Activated naive CD4-positive, alpha-beta T cell treated with anti-CD3 and anti-CD28 coated beads, Interleukin-2, amount 50 U/mL, for 16 hours (primary cell): ENCODE results near the gene TOE1.
A peak's percentile ranks its signal among the peaks of the same experiment; 100 is the strongest.

Experiments used
- DNase-seq: peaks from one replicate; pipeline ENCODE4 v3.0.0-alpha.2; 2020

Gene TOE1

DNA sequence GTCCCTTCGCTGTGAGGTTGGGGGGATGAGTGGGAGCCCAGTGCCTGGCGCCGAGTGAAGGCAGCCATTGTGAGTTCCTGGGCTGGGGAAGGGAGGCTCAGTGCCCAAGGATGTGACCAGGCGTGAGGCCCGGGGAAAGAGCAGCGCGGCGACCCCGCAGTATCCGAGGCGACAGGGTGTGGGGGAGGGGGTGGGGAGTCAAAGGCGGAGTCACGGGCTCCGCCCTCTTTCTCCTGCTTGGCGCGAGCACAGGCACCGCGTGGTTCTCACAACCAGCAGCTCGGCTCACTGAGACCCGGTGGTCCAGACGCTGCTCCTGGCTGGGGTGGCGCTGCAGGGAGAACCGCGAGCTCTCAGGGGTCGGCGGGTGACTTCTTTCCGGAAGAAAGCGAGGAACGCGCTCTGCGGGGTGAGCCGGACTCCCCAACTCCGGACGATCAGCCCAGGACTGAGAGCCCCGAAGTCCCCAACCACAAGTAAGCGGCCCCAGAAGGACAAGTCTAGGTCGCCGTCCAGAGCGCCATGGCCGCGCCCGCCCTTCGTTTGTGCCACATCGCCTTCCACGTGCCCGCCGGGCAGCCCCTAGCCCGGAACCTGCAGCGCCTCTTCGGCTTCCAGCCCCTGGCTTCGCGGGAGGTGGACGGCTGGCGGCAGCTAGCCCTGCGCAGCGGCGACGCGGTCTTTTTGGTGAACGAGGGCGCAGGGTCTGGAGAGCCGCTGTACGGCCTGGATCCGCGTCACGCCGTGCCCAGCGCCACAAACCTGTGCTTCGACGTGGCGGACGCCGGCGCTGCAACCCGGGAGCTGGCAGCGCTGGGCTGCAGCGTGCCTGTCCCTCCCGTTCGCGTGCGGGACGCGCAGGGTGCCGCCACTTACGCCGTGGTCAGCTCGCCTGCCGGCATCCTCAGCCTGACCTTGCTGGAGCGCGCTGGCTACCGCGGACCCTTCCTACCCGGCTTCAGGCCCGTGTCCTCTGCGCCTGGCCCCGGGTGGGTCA is 13.0 kb upstream of the TOE1 start, which contains the start of gene HPDL:
HPDL (plus strand) TSS at position 269 of the 997 bp plus-strand sequence; CDS start at position 523, 254 bp downstream.
- peak; percentile 78 for DNase-seq

DNA sequence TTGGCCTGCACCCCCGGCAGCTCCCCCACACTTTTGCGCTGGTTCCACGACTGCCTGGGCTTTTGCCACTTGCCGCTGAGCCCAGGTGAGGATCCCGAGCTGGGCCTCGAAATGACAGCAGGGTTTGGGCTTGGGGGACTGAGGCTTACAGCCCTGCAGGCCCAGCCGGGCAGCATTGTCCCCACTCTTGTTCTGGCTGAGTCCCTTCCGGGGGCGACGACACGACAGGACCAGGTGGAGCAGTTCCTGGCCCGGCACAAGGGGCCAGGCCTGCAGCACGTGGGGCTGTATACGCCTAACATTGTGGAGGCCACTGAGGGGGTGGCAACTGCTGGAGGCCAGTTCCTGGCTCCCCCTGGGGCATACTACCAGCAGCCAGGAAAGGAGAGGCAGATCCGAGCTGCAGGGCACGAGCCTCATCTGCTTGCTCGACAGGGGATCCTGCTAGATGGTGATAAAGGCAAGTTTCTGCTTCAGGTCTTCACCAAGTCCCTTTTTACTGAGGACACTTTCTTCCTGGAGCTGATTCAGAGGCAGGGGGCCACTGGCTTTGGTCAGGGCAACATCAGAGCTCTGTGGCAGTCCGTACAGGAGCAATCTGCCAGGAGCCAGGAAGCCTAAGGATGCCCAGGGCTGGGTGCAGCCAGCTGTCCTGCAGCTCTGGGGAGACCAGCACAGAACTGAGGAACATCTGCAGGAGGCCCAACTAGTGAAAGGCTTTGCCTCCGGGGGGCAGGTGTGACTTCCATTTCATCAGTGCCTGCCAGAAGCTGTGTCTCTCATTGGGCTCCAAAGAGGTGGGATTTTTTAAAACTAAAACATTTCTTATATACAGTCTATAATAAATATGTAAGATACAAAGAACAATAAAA is 12.1 kb upstream of the TOE1 start:
- no peak for DNase-seq

DNA sequence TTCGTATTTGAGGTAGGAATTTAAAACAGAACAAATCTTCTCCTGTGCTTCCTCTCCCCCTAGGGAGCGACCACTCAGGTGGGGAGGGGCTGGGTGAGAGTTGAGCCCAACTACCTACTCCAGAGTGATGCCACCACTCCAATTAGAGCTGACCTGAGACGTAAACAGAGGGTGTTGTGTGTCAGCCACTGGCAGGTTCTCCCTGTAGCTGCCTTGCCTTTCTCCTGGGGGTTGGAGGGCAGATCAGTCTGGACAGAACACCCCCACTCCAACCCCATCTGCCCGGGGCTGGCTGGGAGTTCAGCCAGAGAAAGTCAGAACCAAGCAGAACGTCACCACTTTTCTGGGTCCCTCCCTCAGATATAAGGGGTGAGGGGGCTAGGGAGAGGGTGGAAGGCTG is 11.3 kb upstream of the TOE1 start:
- DNase-seq, result no peak

DNA sequence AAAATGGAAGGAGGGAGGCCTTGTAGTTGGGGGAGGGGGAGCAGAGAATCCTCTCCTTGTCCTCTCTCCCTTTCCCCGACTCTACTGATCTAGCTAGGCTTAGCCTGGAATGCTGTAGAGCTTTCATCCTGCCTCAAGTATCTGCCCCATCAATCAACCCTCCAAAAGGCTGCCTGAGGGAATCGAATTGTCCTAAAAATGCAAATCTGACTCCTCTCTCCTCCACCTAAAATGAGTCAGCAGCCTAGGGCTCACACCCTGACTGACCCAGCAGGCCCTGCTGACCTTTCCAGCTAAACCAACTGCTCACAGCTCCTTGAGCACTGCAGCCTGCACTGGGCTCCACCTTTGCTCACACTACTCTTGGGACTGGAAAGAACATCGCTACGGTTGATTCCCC is 10.5 kb upstream of the TOE1 start:
- DNase-seq, result no peak

DNA sequence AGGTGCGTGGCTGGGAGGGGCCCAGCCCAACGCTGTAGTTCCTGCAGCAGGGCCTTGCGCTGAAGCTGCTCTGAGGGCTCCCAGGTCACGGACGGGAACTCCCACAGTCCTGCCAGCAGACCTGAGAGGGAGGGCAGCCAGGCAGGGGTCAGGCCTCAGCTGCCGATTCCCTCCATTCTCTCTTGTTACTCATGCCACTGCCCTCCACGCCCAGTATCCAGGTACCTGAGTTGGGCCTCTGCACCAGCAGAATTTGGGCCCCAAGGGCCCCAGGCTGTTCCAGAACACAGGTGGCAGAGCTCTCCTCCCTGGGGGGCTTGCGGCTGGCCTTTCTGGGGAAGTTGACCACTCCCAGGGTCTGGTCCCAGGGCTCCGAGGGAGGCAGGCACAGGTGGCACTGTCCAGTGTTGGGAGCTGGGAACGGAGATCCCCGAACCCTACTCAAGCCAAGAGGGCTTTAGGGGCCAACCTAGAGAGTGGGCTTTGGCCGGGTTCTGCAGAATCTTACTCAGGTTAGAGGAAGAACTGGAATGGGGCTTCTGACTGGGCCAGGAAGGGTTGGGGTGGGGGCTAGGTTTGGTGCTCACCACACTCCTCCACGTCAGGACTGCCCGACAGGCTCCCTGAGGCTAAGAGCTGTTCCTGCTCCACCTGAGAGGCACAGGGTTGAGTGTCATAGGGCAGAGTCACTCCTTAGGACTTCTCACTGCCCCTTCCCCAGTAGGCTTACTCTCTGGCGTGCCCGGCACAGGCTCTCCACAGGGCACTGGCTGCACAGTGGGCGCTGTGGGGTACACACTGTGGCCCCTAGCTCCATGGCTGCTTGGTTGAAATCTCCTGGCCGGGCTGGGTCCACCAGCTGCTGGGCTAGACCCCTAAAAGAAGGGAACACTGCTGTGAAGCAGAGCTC is 8.3 kb upstream of the TOE1 start:
- DNase-seq, result no peak

DNA sequence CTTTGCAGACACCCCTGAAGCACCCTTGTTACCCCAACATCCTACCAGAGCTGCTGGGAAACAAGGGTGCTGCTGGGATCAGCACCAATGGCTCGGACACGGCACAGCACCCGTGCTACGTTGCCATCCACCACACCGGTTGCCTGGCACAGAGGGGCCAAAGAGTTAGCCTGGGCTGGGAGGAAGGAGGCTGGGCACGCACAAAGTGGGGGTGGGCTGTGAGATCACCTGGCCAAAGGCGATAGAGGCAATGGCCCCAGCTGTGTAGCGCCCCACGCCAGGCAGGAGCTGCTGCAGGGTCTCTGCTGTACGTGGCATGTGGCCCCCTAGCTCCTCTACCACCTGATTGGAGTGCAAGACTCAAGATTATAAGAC is 7.6 kb upstream of the TOE1 start:
- DNase-seq, result no peak

DNA sequence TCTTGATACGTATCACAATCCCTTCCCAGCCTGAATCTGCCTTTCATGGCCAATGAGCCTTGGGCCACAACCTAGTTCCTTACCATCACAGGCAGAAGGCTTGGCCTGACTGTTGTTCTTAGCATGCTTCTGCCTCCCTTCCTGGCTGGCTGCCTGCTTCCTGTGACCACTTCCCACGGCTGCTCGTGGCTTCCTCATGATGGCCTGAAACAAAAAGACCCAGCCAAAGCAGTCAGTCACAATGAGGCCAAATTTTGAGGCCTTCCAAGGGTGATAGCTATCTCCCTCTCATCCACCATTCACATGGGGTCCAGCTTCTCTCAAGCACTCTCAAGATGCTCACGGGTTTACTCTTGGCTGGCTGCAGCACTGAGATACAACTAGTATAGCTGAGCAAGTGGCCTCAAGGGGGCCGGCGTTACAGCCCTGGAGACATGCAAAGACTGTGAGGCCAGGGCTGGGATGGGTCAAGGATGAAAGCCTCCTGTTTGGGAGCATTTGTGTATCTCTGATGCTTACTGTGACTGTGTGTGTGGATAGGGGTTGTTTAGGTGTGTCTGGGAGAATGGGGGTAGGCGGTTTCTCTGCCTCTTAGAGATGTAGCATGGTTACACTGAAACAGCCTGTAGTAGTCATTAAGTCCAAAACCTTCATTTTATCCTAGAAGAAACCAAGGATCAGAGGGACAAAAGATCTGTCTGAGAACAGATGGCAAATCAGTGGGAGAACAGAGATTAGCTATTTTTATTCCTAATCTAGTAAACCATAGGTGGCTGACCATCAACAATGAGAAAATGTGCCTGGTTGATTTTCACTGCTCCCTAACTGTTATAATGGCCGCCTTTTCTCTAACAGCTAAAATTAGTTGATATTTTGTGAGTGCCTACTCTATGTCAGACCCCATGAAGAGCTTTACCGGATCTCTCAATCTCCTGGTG is 5.4 kb upstream of the TOE1 start:
- DNase-seq, result no peak

- no peak for DNase-seq
These were observed 4.1 kb upstream of the TOE1 start for GRCh38 chr1:45335855-45336324.

DNA sequence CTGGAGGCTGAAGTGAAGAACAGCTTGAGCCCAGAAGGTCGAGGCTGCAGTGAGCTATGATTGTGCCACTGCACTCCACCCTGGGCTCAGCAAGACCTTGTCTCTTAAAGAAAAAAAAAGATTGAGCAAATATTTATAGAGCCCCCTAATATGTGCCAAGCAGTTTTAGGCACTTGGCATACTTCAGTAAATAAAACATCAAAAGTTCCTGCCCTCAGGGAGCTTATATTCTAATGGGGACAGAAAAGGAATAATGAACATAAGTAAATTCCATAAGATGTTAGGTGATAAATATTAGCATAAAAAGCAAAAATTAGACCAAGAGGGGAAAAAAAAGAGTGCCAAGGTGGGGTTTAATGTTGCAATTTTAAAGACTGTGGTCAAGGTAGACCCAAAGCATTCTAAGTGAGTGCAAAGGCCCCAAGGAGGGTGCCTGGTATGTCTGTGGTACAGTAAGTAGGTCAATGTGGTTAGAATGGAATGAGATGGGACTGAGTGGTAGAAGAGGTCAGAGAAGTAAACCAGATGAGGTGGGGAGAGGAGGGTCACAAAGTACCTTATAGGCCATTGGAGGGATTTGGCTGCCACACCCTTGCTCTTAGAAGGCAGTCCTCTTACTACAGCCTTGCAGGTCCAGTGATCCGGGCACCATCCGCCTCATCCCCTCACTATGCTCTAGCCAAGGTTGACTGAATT is 2.2 kb upstream of the TOE1 start:
- DNase-seq, result no peak

GRCh38 chr1:45340816-45341466 is 971 bp downstream of the TOE1 start:
- no peak for DNase-seq

- no peak for DNase-seq
These were observed 4.5 kb downstream of the TOE1 start for GRCh38 chr1:45344499-45344898.

DNA sequence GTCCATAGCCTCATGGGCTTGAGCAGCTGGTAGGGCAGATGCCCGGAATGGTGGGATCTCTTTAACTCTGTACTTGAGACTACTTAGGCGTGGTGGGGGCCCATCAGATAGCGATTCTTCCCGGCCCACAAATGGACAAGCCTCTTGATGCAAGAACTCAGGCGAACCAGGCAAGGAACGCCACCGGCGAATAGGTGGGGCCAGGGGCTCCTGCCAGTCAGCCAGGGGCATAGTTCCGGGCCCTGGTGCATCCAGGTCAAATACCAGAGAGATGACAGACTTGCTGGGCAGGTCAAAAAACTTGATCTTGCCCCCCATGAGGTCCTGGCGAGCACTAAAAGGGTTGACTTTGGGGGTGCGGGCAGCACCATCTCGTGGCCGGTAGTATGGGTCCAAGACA is 5.0 kb downstream of the TOE1 start:
- no peak for DNase-seq

- no peak for DNase-seq
These were observed 6.5 kb downstream of the TOE1 start for GRCh38 chr1:45346473-45346872.

DNA sequence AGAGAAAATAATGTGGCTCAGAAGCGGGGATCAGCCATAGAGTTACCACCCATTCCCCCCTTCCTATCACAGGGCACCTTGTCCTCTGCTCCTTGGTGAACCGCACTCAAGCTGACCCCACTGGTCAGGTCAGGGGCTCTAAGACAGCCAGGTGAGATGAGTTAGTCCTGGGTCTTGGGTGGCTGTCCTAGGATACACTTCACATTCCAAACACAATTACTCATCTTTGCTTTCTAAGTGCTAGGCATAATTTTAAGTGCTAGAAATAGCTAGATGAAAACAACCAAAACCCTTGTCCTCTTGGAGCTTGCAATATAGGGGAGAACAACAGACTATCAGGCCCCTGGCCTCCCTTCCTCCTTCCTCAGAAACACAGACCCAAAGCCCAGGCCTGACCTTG is 8.1 kb downstream of the TOE1 start:
- no peak for DNase-seq

GRCh38 chr1:45348609-45348965 is 8.6 kb downstream of the TOE1 start:
- no peak for DNase-seq

DNA sequence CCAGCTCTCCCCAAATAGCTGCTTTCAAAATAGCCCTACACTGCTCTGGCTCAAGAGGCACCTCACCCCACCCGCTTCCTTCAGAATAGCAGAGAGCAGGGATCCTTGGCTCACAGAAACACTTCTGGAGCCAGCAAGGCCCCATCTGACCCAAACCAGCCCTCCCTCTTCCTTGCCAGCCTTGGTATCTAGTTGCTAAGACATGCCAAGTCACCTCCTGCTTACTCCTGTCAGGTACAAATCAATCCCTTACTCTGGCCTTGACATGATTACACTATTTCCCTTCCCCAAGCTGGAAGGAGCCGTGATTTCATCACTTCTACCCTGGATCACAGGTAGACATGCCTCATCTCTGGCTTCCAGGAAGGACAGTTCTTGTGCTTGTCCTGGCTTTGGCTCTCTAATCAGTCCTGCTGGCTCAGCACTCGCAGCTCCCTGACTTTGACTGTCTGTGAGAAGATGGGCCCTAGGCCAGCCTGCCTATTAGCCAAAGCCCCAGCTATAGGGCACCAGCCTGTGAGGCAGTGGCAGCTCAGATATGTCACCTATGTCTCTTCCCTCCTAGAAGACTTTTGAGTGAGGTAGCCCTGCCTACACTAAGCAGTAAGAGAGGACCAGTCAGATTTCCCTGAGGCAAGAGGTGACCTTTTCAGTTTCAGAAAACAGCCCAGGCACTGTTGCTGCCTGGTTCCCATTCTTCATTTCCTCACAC is 9.2 kb downstream of the TOE1 start:
- DNase-seq, result no peak

DNA sequence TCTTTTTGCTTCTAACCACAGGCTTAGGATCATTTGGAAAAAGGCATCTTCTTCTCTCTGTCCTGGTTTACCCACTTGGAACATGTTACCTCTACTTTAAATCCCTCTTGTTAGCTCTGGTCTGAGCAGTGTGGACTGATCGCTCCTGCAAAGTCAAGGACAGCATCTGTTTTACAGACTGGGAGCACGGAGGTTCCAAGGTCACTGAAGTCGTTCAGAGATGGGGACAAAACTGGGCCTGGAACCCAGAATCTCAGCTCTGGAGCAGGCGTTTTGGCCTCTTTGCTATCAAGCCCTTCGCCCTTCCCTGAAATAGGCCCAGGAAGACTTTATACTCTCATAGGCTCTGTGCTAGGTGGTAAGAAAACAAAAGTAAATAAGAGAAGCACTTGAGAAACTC is 11.5 kb downstream of the TOE1 start:
- DNase-seq, result no peak

DNA sequence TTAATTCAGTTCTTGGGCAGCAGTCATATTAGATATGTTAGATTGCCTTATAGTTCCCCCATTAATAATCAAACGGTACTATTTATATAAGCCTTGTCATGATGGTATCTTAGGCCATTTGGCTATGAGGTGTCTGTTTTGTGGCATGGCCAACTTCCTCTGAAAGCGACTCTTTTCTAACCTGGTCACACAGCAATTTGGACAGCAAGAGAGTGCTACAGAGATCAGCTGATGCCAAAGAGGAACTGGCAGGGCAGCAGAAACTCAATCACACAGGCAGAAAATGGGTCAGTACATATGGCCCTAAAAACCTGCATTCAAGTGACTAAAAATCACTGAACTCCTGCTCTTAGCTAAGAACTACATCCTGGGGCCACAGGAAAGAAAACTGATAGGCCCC is 13.7 kb downstream of the TOE1 start:
- no peak for DNase-seq

DNA sequence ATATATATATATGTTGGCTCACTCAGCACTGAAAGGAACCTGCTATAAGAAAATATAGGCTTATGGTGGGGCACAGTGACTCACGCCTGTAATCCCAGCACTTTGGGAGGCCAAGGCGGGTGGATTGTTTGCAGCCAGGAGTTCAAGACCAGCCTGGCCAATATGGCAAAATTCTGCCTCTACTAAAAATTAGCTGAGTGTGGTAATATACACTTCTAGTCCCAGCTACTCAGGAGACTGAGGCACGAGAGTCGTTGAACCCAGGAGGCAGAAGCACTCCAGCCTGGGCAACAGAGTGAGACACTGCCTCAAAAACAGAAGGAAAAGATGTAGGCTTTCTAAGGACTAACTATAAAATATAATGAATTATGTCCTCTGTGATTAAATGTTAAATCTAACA is 14.9 kb downstream of the TOE1 start:
- no peak for DNase-seq

DNA sequence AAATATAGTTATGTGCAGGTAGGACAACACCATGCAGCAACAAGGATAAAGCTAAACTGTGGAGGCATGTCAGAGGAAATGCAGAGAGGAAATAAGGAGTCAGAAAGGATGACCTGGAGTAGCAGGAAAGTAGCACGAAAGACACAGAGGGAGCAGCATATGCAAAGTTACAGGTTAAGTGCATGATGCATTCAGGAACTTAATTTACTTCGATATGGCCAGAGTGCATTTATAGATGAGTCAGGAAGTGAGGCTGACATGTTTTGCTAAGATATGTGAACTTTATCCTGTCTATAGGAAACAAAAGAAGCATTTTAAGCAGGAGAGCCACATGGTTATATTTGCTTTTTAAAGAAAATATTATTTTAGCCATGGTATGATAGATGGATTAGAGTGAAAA is 15.7 kb downstream of the TOE1 start:
- DNase-seq, result no peak
